GM10847 (cell line): ENCODE data around the gene TCFL5.

Source experiments
- POLR2A ChIP-seq: IDR thresholded peaks from 2 replicates; pipeline ENCODE4 v1.6.1; 2011; ENCODE audit not compliant: insufficient read length; ENCODE audit errors: extremely low read depth

TCFL5 gene

DNA sequence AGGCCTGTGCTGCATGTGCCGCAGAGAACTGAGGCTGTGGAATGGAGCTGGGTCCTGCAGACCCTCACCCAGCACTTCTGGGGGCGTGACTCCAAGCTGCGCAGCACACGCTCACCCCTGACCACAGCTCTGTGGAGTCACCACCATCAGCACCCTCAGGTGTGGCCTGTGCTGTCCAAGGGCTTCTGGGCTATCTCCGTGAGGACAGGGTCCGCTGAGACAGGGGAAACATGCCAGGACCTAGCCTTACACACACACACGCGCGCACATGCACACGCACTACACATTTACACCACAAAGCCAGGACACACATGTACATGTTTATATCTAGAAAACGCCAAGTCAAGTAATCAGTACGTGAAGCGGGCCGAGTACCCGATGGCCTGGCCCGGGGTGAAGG is 26.8 kb upstream of the TCFL5 start:
- no peak for TF ChIP-seq POLR2A

DNA sequence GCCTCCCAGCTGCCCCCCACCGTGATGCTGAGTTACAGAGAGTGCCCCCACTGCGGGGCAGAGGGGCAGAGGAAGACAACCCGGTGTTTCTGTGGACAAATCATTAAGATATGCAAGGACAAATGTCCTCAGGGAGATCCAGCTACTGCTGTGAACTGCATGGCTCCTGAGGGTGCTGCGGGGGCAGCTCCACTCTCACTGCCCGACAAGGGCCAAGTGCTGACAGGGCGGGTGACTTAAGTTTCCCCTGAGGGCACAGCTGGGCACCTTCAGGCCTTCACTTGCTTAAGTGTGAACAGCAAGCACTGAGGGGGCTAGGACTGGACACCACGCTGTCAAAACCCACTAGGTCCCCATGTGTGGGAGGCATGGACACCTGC is 26.2 kb upstream of the TCFL5 start:
- TF ChIP-seq POLR2A = no peak

DNA sequence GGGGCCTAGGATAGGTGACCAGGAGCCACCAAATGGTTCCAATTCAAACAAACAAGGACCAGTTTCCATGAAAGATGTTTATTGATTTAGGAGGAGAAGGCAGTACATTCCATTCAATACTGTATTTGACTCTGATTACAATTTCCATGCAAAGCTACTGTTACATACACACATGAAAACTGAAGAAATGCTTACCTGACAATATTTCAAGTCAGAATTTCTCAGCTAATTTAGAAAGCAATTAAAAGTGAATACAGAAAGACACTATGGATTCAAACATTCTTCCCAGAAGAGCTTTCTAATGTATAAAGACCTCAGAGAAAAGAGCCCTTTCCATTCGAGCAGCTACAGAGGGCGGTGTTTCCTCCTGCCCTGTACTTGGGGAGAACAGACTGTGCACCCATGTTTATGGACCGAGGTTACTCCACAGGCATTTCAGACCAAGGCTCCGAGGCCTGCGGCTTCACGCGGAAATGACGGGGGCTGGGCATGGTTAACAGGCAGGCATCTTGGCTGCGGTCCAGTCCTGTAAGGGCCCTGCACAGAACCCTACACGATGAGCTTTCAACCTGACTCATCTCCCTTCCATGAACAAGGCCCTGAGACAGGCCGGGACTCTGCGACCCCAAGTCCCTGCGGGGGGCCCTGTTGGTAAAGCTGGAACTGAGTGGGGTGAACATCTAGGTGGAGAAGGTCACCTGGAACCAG is 25.7 kb upstream of the TCFL5 start:
- no peak for TF ChIP-seq POLR2A

DNA sequence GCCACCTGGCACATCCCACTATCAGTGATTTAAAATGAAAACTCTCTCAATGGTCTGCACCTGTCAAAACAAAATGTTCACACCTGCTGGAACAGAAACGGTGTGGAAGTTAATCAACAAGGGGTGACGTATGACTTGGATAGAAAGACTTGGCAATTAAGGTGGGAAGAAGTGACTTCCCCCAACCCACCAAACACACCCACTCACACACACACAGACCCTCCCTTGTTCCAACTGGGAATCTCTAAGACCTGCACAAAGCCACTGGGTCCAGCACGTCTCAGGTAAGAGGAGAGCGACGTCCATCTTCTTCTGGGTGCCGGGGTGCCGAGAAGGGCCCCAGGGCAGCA is 25.1 kb upstream of the TCFL5 start:
- TF ChIP-seq POLR2A = no peak

DNA sequence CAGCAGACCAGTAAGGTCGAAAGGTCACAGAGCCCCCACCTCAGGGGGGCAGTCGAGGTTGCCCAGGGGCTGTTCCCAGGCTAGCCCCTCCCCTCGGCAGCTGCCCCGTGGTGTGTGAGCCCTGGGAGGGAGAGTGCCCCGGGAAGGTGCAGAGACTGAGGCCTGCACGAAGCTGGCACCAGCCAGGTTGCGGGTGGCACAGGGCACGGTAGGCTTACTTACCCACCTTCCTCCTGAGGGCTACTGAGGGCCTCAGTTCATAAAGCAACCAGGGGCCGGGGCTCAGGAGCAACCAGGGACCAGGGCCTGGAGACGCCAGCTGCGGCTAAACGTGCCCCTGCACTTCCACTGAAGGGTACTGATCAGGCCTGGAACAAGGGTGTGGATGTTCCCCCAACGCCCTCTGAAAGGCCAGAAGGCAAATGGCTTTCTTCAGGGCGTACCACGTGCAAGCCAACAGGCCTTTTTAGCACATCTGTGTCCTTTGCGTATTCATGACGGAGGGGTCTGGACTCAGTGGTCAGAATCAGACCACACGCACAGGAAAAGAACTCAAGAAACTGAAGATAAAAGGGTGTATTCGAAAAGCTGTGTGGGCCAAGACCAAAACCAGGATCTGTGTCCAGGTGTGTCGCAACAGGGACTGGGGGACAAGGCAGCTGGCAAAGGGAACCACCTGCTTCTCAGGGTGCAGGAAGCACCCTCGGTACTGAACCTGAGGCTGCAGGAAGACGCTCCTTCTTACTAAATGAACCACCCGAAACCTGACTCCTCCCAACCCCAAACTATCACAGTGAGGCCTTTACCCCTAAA is 24.5 kb upstream of the TCFL5 start:
- TF ChIP-seq POLR2A = no peak

DNA sequence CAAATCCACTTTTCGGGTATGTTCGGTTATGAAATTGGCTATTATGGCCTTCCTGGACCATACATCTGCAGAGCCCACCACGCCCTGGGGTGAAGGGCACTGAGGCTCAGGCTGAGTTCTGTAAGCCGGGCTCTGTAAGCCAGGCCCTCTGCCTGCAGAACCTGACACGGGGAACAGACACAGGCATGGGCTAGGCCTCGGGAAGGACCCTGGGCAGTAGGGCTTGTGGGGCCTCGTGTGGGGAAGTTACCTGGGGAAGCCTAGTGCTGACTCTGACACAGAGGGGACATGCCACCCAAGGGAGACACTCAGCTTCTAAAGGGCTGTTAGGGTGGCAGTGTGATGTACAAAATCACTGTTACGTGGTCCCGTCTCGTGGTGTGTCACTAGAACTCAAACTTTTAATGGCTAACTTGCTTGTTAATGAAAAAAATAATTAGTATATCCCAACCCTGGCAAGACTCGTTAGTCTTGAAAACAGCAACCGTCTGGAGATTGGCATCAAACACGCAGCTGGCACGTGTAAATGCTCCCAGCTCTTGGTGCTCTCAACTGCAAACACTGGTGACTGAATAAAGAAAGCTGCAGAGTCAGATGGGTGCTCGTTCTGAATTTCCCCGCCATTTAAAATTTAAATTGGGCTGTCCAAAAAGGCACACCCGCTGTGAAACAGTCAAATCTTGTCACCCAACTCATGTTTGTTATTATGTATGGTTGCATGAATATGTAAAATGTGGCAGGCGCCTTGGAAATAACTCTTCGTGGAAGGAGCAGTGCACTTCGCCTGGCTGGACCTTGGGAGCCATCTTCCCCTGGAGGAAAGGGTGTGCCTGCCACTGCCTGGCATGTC is 23.6 kb upstream of the TCFL5 start:
- TF ChIP-seq POLR2A = no peak

DNA sequence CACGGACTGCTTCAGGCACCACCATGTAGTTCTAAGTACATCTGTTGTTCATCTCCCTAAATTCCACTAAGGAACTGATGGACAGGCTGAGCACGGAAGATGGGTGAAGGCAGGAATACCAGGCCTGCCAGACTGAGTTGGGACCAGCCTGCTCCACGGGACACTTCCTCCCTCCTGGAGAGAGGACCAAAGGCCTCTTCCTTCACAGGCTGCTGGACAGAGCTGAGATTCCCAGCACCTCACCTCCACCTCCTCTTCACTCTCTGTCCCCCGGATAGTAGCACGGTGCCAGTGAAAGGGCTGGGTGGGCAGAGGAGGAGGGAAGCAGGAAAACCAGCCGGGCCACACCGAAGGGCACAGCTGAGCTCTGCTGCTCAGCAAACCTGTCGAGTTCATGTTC is 22.9 kb upstream of the TCFL5 start:
- TF ChIP-seq POLR2A = no peak

DNA sequence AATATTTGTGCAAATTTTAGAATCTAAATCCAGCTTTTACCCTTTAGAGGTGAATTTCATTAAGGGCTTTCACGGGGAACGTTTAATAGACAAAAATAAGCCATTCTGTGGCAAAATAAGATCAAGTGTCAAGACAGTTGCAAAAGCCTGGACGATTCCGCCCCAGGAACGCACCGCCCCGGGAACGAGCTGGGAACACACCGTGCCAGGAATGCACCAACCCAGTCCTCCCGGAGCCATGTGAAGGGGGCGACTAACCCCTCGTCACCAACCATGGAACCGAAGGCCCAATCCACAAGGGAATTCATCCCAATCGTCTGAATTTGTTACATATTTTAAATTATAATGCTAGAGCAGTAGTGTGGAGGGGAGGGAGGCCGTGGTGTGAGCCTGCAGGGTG is 20.8 kb upstream of the TCFL5 start:
- no peak for TF ChIP-seq POLR2A

DNA sequence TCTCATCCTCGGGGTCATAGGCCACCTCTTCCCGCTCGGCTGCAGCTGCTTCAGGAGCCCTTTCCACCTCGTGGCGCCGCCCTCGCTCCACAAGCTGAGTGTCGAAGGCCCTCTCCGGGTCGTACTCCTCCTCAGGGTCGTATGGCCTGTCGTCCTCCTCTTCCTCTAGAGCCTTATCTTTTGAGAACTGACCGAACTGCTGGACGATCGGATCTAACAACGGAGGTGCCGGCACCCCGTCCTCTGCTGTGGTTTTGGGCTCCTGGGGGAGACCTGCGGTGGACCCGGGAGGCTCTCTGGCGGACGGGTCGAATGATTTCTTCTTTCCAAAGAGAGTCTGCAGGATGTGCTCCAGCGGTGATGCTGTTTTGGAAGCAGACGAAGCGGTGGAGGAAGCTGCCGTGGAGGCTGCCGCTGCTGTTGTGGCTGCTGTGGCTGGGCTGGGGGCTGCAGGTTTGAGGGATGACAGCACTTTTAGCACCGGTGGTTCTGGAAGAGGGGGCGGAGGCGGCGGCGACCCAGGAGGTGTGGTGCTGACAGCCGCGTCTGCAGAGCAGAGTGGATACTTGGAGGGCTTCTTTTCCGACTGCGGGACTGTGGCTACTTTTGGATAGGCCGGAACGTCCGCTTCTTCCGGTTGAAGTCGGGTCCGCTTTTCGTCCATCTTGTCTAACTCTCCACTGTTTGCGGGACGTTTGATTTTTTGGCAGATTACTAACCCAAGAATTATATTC is 20.2 kb upstream of the TCFL5 start:
- TF ChIP-seq POLR2A = no peak

DNA sequence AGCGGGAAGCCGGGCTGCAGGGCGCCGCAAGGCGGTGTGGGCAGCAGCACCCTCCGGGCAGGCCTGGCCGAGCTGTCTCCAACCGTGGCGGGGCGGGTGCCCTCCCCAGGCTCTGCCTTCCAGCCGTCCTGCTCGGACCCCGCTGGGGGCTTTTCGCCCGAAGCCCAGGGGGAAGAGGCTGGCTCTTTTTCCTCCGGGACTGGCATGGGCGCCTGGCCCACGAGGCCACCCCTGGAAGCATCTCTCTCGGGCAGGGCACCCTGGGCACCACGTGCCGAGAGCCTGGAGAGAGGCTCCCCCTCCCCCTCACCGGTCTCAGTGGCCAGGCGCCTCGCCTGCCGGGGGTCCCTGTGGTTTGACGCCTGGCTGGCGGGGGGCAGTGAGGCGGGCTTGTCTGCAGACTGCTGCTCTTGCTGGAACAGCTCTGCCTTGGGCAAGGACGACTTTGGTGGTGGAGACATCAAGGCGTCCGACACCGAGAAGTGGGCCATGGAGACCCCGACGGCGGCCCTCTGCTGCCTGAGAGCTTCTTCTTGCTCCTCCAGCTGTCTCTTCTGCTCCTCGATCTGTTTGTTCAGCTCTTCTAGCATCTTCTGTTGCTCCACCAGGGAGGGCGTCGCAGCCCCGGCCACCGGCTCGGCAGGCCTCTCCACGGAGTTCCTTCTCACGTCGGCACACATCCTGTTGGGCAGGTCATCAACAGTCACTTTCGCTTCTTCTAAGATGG is 19.5 kb upstream of the TCFL5 start:
- no peak for TF ChIP-seq POLR2A

DNA sequence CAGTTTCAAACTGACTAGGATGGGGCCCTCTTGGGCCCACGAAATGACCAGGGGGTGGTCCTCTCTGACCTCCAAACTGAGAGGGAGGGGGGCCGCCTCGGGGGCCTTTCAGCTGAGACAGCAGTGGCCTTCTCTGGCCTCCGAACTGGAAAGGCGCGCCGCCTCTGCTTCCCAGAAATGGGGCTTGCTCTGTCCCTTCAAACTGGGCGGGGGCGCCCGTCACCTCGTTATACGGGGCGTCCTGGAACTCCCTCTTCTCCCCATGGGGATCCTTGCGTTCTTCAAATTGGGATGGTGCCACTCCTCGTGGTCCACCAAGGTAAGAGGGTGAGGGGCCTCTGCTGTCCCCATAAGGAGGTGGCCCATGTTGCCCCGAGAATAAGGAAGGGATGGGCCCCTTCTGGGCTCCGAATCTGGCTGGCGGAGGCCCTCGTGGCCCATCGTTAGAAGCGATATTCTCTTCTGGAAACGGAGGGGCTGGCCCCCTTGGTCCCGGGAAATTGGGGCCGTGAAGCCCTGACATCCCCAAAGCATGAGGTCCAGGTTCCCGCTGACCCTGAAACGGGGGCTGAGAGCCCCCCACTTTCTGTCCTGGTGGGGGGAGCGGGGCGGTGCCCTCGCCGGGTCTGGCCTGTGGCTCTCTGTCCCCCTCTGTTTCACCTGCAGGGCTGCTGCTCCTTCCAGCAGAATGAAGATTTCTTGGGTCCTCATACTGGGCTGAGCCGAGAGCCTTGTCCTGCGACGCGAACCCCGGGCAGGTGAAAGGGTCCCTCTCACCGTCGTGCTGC is 18.7 kb upstream of the TCFL5 start:
- TF ChIP-seq POLR2A = no peak

DNA sequence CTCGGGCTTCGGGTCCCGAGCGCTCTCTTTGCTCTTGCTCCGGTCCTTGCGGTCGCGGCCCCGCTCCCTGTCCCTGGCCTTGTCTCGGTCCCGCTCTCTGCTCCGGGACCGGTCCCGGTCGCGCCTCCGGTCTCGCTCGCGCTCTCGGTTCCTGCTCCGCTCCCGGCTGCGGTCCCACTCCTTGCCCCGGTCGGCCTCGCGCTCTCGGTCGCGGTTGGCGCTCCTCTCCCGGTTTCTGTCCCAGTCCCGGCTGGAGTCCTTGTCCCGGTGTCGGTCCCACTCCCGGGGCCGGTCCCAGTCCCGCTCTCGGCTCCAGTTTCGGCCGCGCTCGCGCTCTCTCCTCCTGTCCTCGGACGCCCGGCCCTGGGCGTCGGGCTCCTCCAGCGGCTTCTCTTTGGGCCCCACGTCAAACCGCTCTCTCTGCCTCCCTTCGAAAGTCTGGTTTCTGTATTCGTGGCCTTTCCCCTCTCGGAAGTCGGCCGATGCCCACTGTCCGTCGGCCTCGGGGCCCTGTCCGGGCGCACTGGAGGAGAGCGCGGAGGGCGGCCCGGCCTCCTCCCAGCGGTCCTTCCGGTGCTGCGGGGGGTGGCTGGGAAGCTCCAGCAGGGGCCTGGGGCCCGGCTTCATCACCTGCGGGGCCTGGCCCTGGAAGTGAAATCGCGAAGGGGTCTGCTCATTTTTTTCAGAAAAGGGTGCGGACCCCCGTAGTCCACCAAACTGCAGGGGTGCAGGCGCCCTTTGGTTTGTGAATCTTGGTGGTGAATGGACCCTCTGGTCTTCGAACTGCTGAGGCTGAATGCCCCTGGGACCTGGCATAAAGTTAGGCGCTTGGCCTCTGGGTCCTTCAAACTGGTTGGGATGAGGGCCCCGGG is 17.9 kb upstream of the TCFL5 start:
- no peak for TF ChIP-seq POLR2A

DNA sequence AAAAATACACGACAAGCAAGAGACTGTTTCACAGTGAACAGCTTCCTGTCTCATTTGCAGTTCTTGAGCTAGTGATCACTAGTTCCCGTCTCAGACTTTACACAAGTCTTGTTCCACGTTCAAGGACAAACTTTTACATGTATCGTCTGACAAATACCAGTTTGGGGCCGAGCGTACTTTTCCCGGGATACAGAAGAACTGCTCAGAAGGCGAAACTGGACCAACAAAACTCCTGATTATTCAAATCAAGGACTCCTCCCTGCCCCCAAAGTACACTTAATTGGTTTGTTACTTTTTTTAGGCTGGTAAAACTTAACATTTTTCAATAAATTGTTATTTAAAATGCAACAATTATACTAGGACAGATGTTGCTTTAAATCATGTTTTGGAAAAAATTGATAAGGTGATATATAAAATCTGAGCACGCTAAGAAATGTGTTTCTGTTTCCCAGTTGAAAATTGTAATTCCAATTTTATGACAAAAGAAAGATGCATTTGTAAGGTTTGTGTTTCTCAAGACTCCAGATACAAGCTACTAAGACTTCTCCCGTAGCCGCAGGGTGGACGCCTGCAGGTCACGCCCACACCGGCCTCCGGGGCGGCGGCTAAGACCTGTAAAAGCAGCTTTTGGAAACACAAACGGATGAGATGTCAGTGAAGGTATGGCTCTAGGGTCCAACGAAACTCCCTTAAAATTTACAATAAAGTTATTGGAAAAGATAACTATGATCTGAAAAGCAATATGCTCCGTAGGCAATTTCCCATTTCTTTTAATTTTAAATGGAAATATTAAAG is 16.8 kb upstream of the TCFL5 start:
- TF ChIP-seq POLR2A = no peak
